Neural cell (in vitro differentiated cells): ENCODE data around the gene EVPL.

Source experiments
- EP300 ChIP-seq: fragments of 450-650 bp; conservative IDR thresholded peaks from 2 replicates; pipeline ENCODE4 v1.6.1; 2014; ENCODE audit warnings: antibody characterized with exemption, mild to moderate bottlenecking, moderate library complexity; ENCODE audit not compliant: poor library complexity, severe bottlenecking
- EZH2 ChIP-seq: fragments of 200-600, 300-800 bp; shearing (Covaris generic), sonication (generic); IDR thresholded peaks from 2 replicates; pipeline ENCODE4 v1.6.1; 2014; ENCODE audit warnings: antibody characterized with exemption, low read length, borderline replicate concordance, mild to moderate bottlenecking; ENCODE audit not compliant: insufficient read depth, poor library complexity, severe bottlenecking
- POLR2AphosphoS5 ChIP-seq: IDR thresholded peaks from 2 replicates; pipeline ENCODE4 v1.6.1; 2012
- SMC3 ChIP-seq: fragments of 450-650 bp; conservative IDR thresholded peaks from 2 replicates; pipeline ENCODE4 v1.6.1; 2014; ENCODE audit warnings: antibody characterized with exemption, mild to moderate bottlenecking, moderate library complexity; ENCODE audit not compliant: poor library complexity
- TAF1 ChIP-seq: IDR thresholded peaks from 2 replicates; pipeline ENCODE4 v1.6.1; 2012; ENCODE audit warnings: low read depth
- TF ChIP-seq, protein P1 (sequence below): fragments of 450-650 bp; IDR thresholded peaks from 2 replicates; pipeline ENCODE4 v1.5.1; 2014; ENCODE audit warnings: antibody characterized with exemption, mild to moderate bottlenecking, moderate library complexity; ENCODE audit not compliant: poor library complexity, severe bottlenecking
- TF ChIP-seq, protein P2 (sequence below): IDR thresholded peaks from 2 replicates; pipeline ENCODE4 v1.6.1; 2012; ENCODE audit warnings: borderline replicate concordance

DNA sequence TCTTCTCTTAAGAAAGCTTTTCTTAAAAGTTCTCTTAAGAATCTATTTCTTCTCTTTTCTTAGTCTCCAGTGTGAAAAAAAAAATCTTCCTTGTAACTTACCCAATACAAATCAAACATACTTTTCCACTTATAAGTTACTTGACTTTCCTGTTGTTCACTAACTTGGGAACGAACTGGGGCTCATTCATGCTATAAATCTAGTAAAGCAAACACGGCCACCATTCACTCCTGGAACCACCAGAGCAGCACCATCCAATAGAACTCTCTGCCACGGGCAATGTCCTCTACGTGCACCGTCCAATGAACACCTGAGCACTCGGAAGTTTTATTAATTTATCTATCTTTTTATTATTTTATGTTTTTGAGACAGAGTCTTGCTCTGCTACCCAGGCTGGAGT is 24.5 kb upstream of the EVPL start:
- TF ChIP-seq, protein P1, sequence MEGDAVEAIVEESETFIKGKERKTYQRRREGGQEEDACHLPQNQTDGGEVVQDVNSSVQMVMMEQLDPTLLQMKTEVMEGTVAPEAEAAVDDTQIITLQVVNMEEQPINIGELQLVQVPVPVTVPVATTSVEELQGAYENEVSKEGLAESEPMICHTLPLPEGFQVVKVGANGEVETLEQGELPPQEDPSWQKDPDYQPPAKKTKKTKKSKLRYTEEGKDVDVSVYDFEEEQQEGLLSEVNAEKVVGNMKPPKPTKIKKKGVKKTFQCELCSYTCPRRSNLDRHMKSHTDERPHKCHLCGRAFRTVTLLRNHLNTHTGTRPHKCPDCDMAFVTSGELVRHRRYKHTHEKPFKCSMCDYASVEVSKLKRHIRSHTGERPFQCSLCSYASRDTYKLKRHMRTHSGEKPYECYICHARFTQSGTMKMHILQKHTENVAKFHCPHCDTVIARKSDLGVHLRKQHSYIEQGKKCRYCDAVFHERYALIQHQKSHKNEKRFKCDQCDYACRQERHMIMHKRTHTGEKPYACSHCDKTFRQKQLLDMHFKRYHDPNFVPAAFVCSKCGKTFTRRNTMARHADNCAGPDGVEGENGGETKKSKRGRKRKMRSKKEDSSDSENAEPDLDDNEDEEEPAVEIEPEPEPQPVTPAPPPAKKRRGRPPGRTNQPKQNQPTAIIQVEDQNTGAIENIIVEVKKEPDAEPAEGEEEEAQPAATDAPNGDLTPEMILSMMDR: no peak
- TF ChIP-seq EZH2 (no peak), TAF1 (no peak), SMC3 (no peak), POLR2AphosphoS5 (no peak), EP300 (no peak)
- TF ChIP-seq, protein P2, sequence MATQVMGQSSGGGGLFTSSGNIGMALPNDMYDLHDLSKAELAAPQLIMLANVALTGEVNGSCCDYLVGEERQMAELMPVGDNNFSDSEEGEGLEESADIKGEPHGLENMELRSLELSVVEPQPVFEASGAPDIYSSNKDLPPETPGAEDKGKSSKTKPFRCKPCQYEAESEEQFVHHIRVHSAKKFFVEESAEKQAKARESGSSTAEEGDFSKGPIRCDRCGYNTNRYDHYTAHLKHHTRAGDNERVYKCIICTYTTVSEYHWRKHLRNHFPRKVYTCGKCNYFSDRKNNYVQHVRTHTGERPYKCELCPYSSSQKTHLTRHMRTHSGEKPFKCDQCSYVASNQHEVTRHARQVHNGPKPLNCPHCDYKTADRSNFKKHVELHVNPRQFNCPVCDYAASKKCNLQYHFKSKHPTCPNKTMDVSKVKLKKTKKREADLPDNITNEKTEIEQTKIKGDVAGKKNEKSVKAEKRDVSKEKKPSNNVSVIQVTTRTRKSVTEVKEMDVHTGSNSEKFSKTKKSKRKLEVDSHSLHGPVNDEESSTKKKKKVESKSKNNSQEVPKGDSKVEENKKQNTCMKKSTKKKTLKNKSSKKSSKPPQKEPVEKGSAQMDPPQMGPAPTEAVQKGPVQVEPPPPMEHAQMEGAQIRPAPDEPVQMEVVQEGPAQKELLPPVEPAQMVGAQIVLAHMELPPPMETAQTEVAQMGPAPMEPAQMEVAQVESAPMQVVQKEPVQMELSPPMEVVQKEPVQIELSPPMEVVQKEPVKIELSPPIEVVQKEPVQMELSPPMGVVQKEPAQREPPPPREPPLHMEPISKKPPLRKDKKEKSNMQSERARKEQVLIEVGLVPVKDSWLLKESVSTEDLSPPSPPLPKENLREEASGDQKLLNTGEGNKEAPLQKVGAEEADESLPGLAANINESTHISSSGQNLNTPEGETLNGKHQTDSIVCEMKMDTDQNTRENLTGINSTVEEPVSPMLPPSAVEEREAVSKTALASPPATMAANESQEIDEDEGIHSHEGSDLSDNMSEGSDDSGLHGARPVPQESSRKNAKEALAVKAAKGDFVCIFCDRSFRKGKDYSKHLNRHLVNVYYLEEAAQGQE: no peak
